HCT116 (cell line): ENCODE data around the gene RAPH1. TPM values are rescaled to one million over a fixed set of nuclear protein-coding genes. Genes with fewer than 3 reads are reported as not detected.

ENCODE experiments used
- ATAC-seq: fragments of 200-7000 bp; cut with Tn5 transposase; 2 replicates; pipeline ENCODE4 v1.9.1; 2020; ENCODE audit warnings: mild to moderate bottlenecking, moderate library complexity
- BruUV-seq: library from RNA; stranded (reverse); fragments of 400-500 nt; replicated peaks from 2 replicates; lab custom pipeline; 2021; lab: Mats Ljungman, UMichigan
- CTCF ChIA-PET: fragments of 300-600 bp; sonication (Branson Sonifier 250); formaldehyde crosslinking; loops from one replicate; lab custom pipeline; 2021; ENCODE audit warnings: antibody characterized with exemption; lab: Charles Lee
- POLR2A ChIA-PET: fragments of 300-600, 350-600 bp; sonication (Branson Sonifier 250); formaldehyde crosslinking; loops from one replicate; lab custom pipeline; 2021; ENCODE audit warnings: antibody characterized with exemption; lab: Charles Lee
- RAD21 ChIA-PET, 2 experiments: fragments of 300-600 bp; sonication (Branson Sonifier 250); formaldehyde crosslinking; loops; one replicate each; lab custom pipeline; 2023; ENCODE audit warnings: low total read pairs in 2 of 2; ENCODE audit not compliant: uncharacterized antibody in 2 of 2, unreplicated experiment in 2 of 2, low non-redundant PET in 1 of 2; lab: Charles Lee
- DNase-seq: peaks from one replicate; pipeline ENCODE4 v3.0.0-alpha.2; 2010; ENCODE audit warnings: low read depth, low spot score
- H2AFZ ChIP-seq: fragments of 200-600 bp; shearing (Covaris generic), sonication (generic); 2 replicates; pipeline ENCODE4 v1.6.1; 2017; ENCODE audit warnings: low read depth, mixed run types, mixed read lengths, antibody characterized with exemption, low read length; ENCODE audit not compliant: poor library complexity, severe bottlenecking
- H3K27ac ChIP-seq: 2 replicates; pipeline ENCODE4 v1.5.1; 2012; ENCODE audit warnings: low read depth, low read length
- H3K27me3 ChIP-seq: fragments of 200-600 bp; sonication (generic); 2 replicates; pipeline ENCODE4 v1.6.1; 2016; ENCODE audit warnings: mixed run types, low read length, mixed read lengths; ENCODE audit not compliant: insufficient read depth
- H3K36me3 ChIP-seq, 2 experiments: fragments of 200-500 bp in 1 of 2; fragments of 200-600 bp in 1 of 2; sonication (Bioruptor generic) in 1 of 2; sonication (generic) in 1 of 2; 2 replicates each; pipeline versions ENCODE4 v1.5.1 to v1.6.1; 2014 to 2016; ENCODE audit warnings: low read length in 2 of 2, inconsistent platforms in 1 of 2, mixed read lengths in 1 of 2, mixed run types in 1 of 2; ENCODE audit not compliant: insufficient read depth in 2 of 2, control insufficient read depth in 1 of 2
- H3K4me1 ChIP-seq, 2 experiments: fragments of 200-600 bp in 1 of 2; sonication (generic) in 1 of 2; 2 replicates each; pipeline versions ENCODE4 v1.5.1 to v1.6.1; 2012 to 2017; ENCODE audit warnings: low read length in 2 of 2, inconsistent platforms in 1 of 2, mild to moderate bottlenecking in 1 of 2, mixed read lengths in 1 of 2, mixed run types in 1 of 2, moderate library complexity in 1 of 2; ENCODE audit not compliant: insufficient read depth in 2 of 2, control insufficient read depth in 1 of 2
- H3K4me2 ChIP-seq: fragments of 200-600 bp; sonication (generic); 2 replicates; pipeline ENCODE4 v1.6.1; 2017; ENCODE audit warnings: mixed run types, low read length, mixed read lengths
- H3K4me3 ChIP-seq, 2 experiments: fragments of 200-600 bp in 1 of 2; sonication (generic) in 1 of 2; replicated peaks in 1 of 2; 2 replicates each; pipeline ENCODE4 v1.5.1; 2011 to 2016; ENCODE audit warnings: low read length in 2 of 2, control low read depth in 1 of 2, low read depth in 1 of 2, mild to moderate bottlenecking in 1 of 2, mixed read lengths in 1 of 2, mixed run types in 1 of 2
- H3K79me2 ChIP-seq: fragments of 200-600 bp; sonication (generic); 2 replicates; pipeline ENCODE4 v1.6.1; 2017; ENCODE audit warnings: mild to moderate bottlenecking, mixed run types, low read length, moderate library complexity, mixed read lengths; ENCODE audit not compliant: insufficient read depth
- H3K9ac ChIP-seq: fragments of 200-600 bp; sonication (generic); 2 replicates; pipeline ENCODE4 v1.6.1; 2016; ENCODE audit warnings: low read length, mixed read lengths
- H3K9me2 ChIP-seq: fragments of 200-600 bp; sonication (generic), shearing (Covaris generic); 2 replicates; pipeline ENCODE4 v1.6.1; 2017; ENCODE audit warnings: mixed run types, mild to moderate bottlenecking, moderate library complexity; ENCODE audit not compliant: insufficient read depth
- H3K9me3 ChIP-seq, 2 experiments: fragments of 200-500 bp in 1 of 2; fragments of 200-600 bp in 1 of 2; sonication (Bioruptor generic) in 1 of 2; sonication (generic) in 1 of 2; 2 replicates each; pipeline ENCODE4 v1.6.1; 2014 to 2017; ENCODE audit warnings: low read length in 2 of 2, mixed read lengths in 2 of 2, inconsistent platforms in 1 of 2, low read depth in 1 of 2, mild to moderate bottlenecking in 1 of 2, mixed run types in 1 of 2, moderate library complexity in 1 of 2; ENCODE audit not compliant: control insufficient read depth in 1 of 2, insufficient read depth in 1 of 2
- H4K20me1 ChIP-seq: fragments of 200-600 bp; sonication (generic), shearing (Covaris generic); 2 replicates; pipeline ENCODE4 v1.6.1; 2017; ENCODE audit warnings: mixed run types, mild to moderate bottlenecking, moderate library complexity; ENCODE audit not compliant: insufficient read depth
- ATF3 ChIP-seq: IDR thresholded peaks from 2 replicates; pipeline ENCODE4 v1.6.1; 2012
- CBX3 ChIP-seq: IDR thresholded peaks from 2 replicates; pipeline ENCODE4 v1.6.1; 2012; ENCODE audit warnings: low read depth
- ELF1 ChIP-seq: IDR thresholded peaks from 2 replicates; pipeline ENCODE4 v1.6.1; 2012; ENCODE audit warnings: low read depth, borderline replicate concordance
- EZH2 ChIP-seq: fragments of 200-600 bp; sonication (generic); IDR thresholded peaks from 2 replicates; pipeline ENCODE4 v1.6.1; 2017; ENCODE audit warnings: antibody characterized with exemption, mixed run types
- FOSL1 ChIP-seq: IDR thresholded peaks from 2 replicates; pipeline ENCODE4 v1.6.1; 2012; ENCODE audit warnings: low read depth
- JUND ChIP-seq: IDR thresholded peaks from 2 replicates; pipeline ENCODE4 v1.6.1; 2012
- POLR2A ChIP-seq: IDR thresholded peaks from 2 replicates; pipeline ENCODE4 v1.7.0; 2011; ENCODE audit warnings: borderline replicate concordance; ENCODE audit not compliant: insufficient read depth, insufficient read length; ENCODE audit errors: extremely low read depth
- POLR2AphosphoS5 ChIP-seq: IDR thresholded peaks from 2 replicates; pipeline ENCODE4 v1.6.1; 2011; ENCODE audit warnings: mild to moderate bottlenecking, low read depth, low read length, moderate library complexity
- RAD21 ChIP-seq: IDR thresholded peaks from 2 replicates; pipeline ENCODE4 v1.6.1; 2012; ENCODE audit warnings: low read depth, mild to moderate bottlenecking
- REST ChIP-seq: IDR thresholded peaks from 2 replicates; pipeline ENCODE4 v1.6.1; 2012; ENCODE audit warnings: low read depth
- SIN3A ChIP-seq: IDR thresholded peaks from 2 replicates; pipeline ENCODE4 v1.6.1; 2012; ENCODE audit warnings: low read depth
- SRF ChIP-seq: IDR thresholded peaks from 2 replicates; pipeline ENCODE4 v1.6.1; 2012; ENCODE audit warnings: low read depth
- TCF7L2 ChIP-seq: IDR thresholded peaks from 2 replicates; pipeline ENCODE4 v1.7.0; 2011; ENCODE audit warnings: borderline replicate concordance, inconsistent platforms; ENCODE audit not compliant: insufficient read depth, insufficient read length; ENCODE audit errors: extremely low read depth
- ZFX ChIP-seq: fragments of 450-650 bp; IDR thresholded peaks from 2 replicates; pipeline ENCODE4 v1.6.1; 2017
- intact Hi-C: fragments of 100-400 bp; cut with micrococcal nuclease; formaldehyde crosslinking; loops from 2 replicates; pipeline ENCODE4 v1.10.0; 2022
- total RNA-seq: library from RNA; stranded (reverse); gene quantifications from one replicate; pipeline ENCODE4 v1.2.1, GENCODE V29; 2021; ENCODE audit not compliant: unreplicated experiment

The RAPH1 gene
- total RNA-seq, 1 experiment from 2014 or later: 22.3 TPM

GRCh38 chr2:203579730-203580129 lies 44.6 kb upstream of the RAPH1 start:
- Histone ChIP-seq H3K36me3 (no peaks in the 10 kb centered on the region), H3K4me3 (peak overlapping the region in 1 of 2 experiments; percentile 32; a peak in 2 of 4 replicates), H3K79me2 (no peaks in the 10 kb centered on the region), H3K4me1 (peaks cover 20 to 35% of the 10 kb centered on the region in 2 experiments), H3K9me3 (no peaks in the 10 kb centered on the region), H3K9me2 (no peaks in the 10 kb centered on the region), H3K4me2 (peak overlapping the region; percentile 71), H4K20me1 (no peaks in the 10 kb centered on the region), H3K27ac (peak overlapping the region; percentile 64), H3K9ac (peak overlapping the region; percentile 49), H2AFZ (peak overlapping the region; percentile 64), H3K27me3 (no peaks in the 10 kb centered on the region)
- RAD21 ChIA-PET: no interaction called here
- TF ChIP-seq CBX3 (no peak), EZH2 (no peak), POLR2A (no peak), POLR2AphosphoS5 (no peak), REST (no peak), SIN3A (no peak), ZFX (no peak), JUND (no peak), FOSL1 (no peak), TCF7L2 (no peak), ELF1 (no peak), SRF (no peak), RAD21 (no peak), ATF3 (no peak)
- intact Hi-C loops: loop anchor here (1.0 kb wide), 1 partner anchor 44 kb away; the partner anchor contains the start of gene RAPH1
- no TSS peak for BruUV-seq
- DNase-seq (no peak), ATAC-seq (no peak; the same call in 1 of the 2 replicates)
- POLR2A ChIA-PET: interaction anchor here (1.6 kb wide), 1 partner anchor 9 kb away, joined by 3 read pairs; no protein-coding TSS in a partner anchor
- CTCF ChIA-PET: no interaction called here
